PC-3 (cell line): ENCODE data around the gene GRK2. TPM values are rescaled to one million over a fixed set of nuclear protein-coding genes. Genes with fewer than 3 reads are reported as not detected.

Experiments used
- ATAC-seq: fragments of 200-7000 bp; cut with Tn5 transposase; 2 replicates; pipeline ENCODE4 v1.9.1; 2020; ENCODE audit warnings: mild to moderate bottlenecking, moderate library complexity
- BruUV-seq: library from RNA; stranded (reverse); fragments of 400-500 nt; replicated peaks from 2 replicates; lab custom pipeline; 2021; lab: Mats Ljungman, UMichigan
- CTCF ChIA-PET: fragments of 300-600 bp; sonication (Branson Sonifier 250); formaldehyde crosslinking; loops from one replicate; lab custom pipeline; 2022; ENCODE audit warnings: antibody characterized with exemption; lab: Charles Lee
- POLR2A ChIA-PET: fragments of 300-600 bp; sonication (Branson Sonifier 250); formaldehyde crosslinking; loops from one replicate; lab custom pipeline; 2022; ENCODE audit warnings: antibody characterized with exemption; ENCODE audit not compliant: unreplicated experiment; lab: Charles Lee
- DNase-seq: peaks from one replicate; pipeline ENCODE4 v3.0.0-alpha.2; 2015
- H2AFZ ChIP-seq: fragments of 300-600 bp; sonication (generic); 2 replicates; pipeline ENCODE4 v1.6.0; 2016; ENCODE audit warnings: antibody characterized with exemption, low read length
- H3F3A ChIP-seq: fragments of 300-600 bp; sonication (generic); one replicate; pipeline ENCODE4 v1.6.0; 2017; ENCODE audit warnings: antibody characterized with exemption, low read length, control low read depth, mild to moderate bottlenecking; ENCODE audit not compliant: unreplicated experiment
- H3K27ac ChIP-seq: fragments of 300-600 bp; sonication (generic); 2 replicates; pipeline ENCODE4 v1.5.1; 2016; ENCODE audit warnings: mild to moderate bottlenecking, low read length
- H3K27me3 ChIP-seq: fragments of 300-600 bp; sonication (generic); 2 replicates; pipeline ENCODE4 v1.6.1; 2016; ENCODE audit warnings: low read length, mixed read lengths
- H3K36me3 ChIP-seq: fragments of 300-600 bp; sonication (generic); 2 replicates; pipeline ENCODE4 v1.6.1; 2016; ENCODE audit warnings: low read depth, mixed run types, low read length, mixed read lengths
- H3K4me1 ChIP-seq: fragments of 300-600 bp; sonication (generic); 2 replicates; pipeline ENCODE4 v1.5.1; 2016; ENCODE audit warnings: low read length; ENCODE audit not compliant: insufficient read depth
- H3K4me2 ChIP-seq: fragments of 300-600 bp; sonication (generic); 2 replicates; pipeline ENCODE4 v1.6.0; 2016; ENCODE audit warnings: low read length
- H3K4me3 ChIP-seq: fragments of 300-600 bp; sonication (generic); 2 replicates; pipeline ENCODE4 v1.5.1; 2016; ENCODE audit warnings: mild to moderate bottlenecking, low read length, mixed read lengths
- H3K79me2 ChIP-seq: fragments of 300-600 bp; sonication (generic); 2 replicates; pipeline ENCODE4 v1.6.1; 2017; ENCODE audit warnings: low read length, mixed read lengths
- H3K9ac ChIP-seq: fragments of 300-600 bp; sonication (generic); 2 replicates; pipeline ENCODE4 v1.6.0; 2016; ENCODE audit warnings: mild to moderate bottlenecking, low read length
- H3K9me2 ChIP-seq: fragments of 300-600 bp; sonication (generic); replicated peaks from 2 replicates; pipeline ENCODE4 v1.6.1; 2016; ENCODE audit warnings: mixed run types, low read length, mixed read lengths
- H3K9me3 ChIP-seq: fragments of 300-600 bp; sonication (generic); 2 replicates; pipeline ENCODE4 v1.6.1; 2016; ENCODE audit warnings: low read length, mixed read lengths
- H4K20me1 ChIP-seq: fragments of 300-600 bp; sonication (generic); 2 replicates; pipeline ENCODE4 v1.6.1; 2016; ENCODE audit warnings: low read length, mixed read lengths
- EZH2 ChIP-seq: fragments of 300-600 bp; sonication (generic); IDR thresholded peaks from one replicate; pipeline ENCODE4 v1.6.1; 2017; ENCODE audit warnings: antibody characterized with exemption, mild to moderate bottlenecking, low read length; ENCODE audit not compliant: unreplicated experiment
- EZH2phosphoT487 ChIP-seq: fragments of 300-600 bp; sonication (generic); IDR thresholded peaks from 2 replicates; pipeline ENCODE4 v1.6.1; 2018; ENCODE audit warnings: mild to moderate bottlenecking, antibody characterized with exemption, low read length, borderline replicate concordance
- intact Hi-C: fragments of 100-400 bp; cut with micrococcal nuclease; formaldehyde crosslinking; loops from 2 replicates; pipeline ENCODE4 v1.9.0; 2023
- total RNA-seq: library from RNA; depleted of rRNA; stranded (reverse); fragments of >200 nt; gene quantifications from 2 replicates; pipeline ENCODE4 v1.2.3, GENCODE V29; 2014
- TF ChIP-seq, protein P1 (sequence below): fragments of 300-600 bp; sonication (generic); conservative IDR thresholded peaks from 2 replicates; pipeline ENCODE4 v1.5.1; 2017; ENCODE audit warnings: antibody characterized with exemption, low read depth, mild to moderate bottlenecking, low read length

Gene GRK2
- total RNA-seq, 1 experiment from 2014 or later = 103 TPM

GRCh38 chr11:67315325-67315909 lies 49.1 kb downstream of the GRK2 start:
- CTCF ChIA-PET = no interaction called here
- BruUV-seq = no TSS peak
- Histone ChIP-seq H3K79me2 (peaks cover 21% of the 10 kb centered on the region), H3K27ac (no peak overlapping the region), H3K27me3 (no peaks in the 10 kb centered on the region), H3F3A (peaks cover 5% of the 10 kb centered on the region), H2AFZ (no peak overlapping the region), H4K20me1 (no peaks in the 10 kb centered on the region), H3K9ac (no peak overlapping the region), H3K9me2 (no peaks in the 10 kb centered on the region), H3K4me3 (no peak overlapping the region), H3K36me3 (no peaks in the 10 kb centered on the region), H3K9me3 (no peaks in the 10 kb centered on the region), H3K4me2 (no peak overlapping the region), H3K4me1 (peaks cover 35% of the 10 kb centered on the region)
- POLR2A ChIA-PET = interaction anchor here (0.6 kb wide), 1 partner anchor 150 kb away, joined by 3 read pairs; no protein-coding TSS in a partner anchor
- TF ChIP-seq EZH2phosphoT487 = no peak
- TF ChIP-seq, protein P1, sequence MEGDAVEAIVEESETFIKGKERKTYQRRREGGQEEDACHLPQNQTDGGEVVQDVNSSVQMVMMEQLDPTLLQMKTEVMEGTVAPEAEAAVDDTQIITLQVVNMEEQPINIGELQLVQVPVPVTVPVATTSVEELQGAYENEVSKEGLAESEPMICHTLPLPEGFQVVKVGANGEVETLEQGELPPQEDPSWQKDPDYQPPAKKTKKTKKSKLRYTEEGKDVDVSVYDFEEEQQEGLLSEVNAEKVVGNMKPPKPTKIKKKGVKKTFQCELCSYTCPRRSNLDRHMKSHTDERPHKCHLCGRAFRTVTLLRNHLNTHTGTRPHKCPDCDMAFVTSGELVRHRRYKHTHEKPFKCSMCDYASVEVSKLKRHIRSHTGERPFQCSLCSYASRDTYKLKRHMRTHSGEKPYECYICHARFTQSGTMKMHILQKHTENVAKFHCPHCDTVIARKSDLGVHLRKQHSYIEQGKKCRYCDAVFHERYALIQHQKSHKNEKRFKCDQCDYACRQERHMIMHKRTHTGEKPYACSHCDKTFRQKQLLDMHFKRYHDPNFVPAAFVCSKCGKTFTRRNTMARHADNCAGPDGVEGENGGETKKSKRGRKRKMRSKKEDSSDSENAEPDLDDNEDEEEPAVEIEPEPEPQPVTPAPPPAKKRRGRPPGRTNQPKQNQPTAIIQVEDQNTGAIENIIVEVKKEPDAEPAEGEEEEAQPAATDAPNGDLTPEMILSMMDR = no peak
- no peak for TF ChIP-seq EZH2
- DNase-seq (no peak), ATAC-seq (no peak)
- intact Hi-C loops = loop anchor here (5.0 kb wide), 1 partner anchor 233 kb away; no protein-coding TSS in a partner anchor

DNA sequence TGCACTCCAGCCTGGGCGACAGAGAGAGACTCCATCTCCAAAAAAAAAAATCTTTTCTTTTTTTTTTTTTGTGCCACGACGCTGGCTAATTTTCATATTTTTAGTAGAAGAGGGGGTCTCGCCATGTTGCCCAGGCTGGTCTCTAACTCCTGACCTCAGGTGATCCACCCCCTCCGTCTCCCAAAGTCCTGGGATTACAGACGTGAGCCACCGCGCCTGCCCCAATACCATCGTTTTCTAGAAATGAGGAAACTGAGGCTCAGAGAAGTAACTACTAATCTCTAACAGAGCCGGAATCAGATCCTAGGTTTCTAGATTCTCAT lies 50.6 kb downstream of the GRK2 start:
- CTCF ChIA-PET = interaction anchor here (0.6 to 2.0 kb wide), 8 partner anchors 14 to 295 kb away, joined by 3 to 25 read pairs (median 6); partner anchors contain the start of gene SSH3
- ATAC-seq (no peak), DNase-seq (no peak)
- Histone ChIP-seq H3K9me3 (no peaks in the 10 kb centered on the region), H3K9me2 (no peaks in the 10 kb centered on the region), H3K4me3 (peak overlapping the region; percentile 75), H3K36me3 (no peaks in the 10 kb centered on the region), H4K20me1 (no peaks in the 10 kb centered on the region), H3K79me2 (peaks cover 21% of the 10 kb centered on the region), H3K4me1 (peaks cover 30% of the 10 kb centered on the region), H3K9ac (peak overlapping the region; percentile 80), H3K27ac (peak overlapping the region; percentile 78), H3F3A (peaks cover 5% of the 10 kb centered on the region), H3K4me2 (peak overlapping the region; percentile 99), H2AFZ (peak overlapping the region; percentile 84), H3K27me3 (no peaks in the 10 kb centered on the region)
- intact Hi-C loops = loop anchor here (1.0 to 5.0 kb wide), 5 partner anchors 29 to 235 kb away; no protein-coding TSS in a partner anchor
- no peak for TF ChIP-seq EZH2phosphoT487
- no peak for TF ChIP-seq EZH2
- POLR2A ChIA-PET = interaction anchor here (0.6 to 0.8 kb wide), 2 partner anchors 14 to 1797 kb away, joined by 3 to 5 read pairs; no protein-coding TSS in a partner anchor
- no TSS peak for BruUV-seq

DNA sequence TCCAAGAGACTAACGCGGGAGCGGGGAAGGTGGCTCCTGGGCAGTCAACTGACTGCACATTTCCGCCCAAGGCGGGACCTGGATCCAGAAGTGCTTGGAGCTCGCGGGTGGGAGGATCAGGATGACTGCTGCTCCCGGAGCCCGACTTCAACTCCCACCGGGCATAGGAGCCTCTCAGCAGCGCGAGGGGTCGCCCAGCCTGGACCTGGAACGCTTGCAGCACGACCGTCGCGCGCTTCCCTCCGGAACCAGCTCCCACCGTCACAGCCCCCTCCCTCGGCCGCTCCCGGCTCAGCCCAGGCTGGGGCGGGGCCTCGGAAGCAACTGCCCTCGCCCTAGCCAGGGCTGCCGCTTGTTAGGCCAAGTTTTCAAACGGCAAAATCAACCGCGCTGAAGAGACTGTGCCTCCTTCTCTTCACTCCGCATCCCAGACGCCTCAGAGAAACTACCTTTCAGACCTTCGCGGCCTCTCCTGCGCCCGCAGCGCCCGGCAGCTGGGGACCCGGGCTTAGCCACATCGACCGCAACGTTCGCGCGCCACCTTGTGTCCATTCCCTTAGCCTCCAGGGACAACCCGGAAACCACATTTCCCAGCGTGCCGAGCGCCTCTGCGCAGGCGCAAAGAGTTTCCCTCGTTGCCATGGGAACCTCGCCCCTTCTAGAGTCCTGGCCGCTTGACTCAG lies 51.1 kb downstream of the GRK2 start:
- H3K9me3 ChIP-seq = no peaks in the 10 kb centered on the region
- H3K4me3 ChIP-seq = peak overlapping the region; percentile 75
- peak; percentile 100 for DNase-seq
- no peak for TF ChIP-seq EZH2
- TF ChIP-seq EZH2phosphoT487 = no peak
- TF ChIP-seq, protein P1 = peak; percentile 96
- H3K4me2 ChIP-seq = peak overlapping the region; percentile 99
- H3K79me2 ChIP-seq = peaks cover 21% of the 10 kb centered on the region
- H3K27me3 ChIP-seq = no peaks in the 10 kb centered on the region
- peaks cover under 1% of the 10 kb centered on the region for H3F3A ChIP-seq
- peak overlapping the region; percentile 80 for H3K9ac ChIP-seq
- peak overlapping the region; percentile 78 for H3K27ac ChIP-seq
- no peaks in the 10 kb centered on the region for H3K36me3 ChIP-seq
- ATAC-seq = peak; percentile 76
- BruUV-seq = TSS peak; percentile 93
- no peaks in the 10 kb centered on the region for H4K20me1 ChIP-seq
- ChIA-PET POLR2A (interaction anchor here (0.6 to 0.8 kb wide), 4 partner anchors 13 to 1797 kb away, joined by 3 to 5 read pairs (median 4); no protein-coding TSS in a partner anchor), CTCF (interaction anchor here (0.6 to 2.2 kb wide), 11 partner anchors 14 to 296 kb away, joined by 3 to 25 read pairs (median 8); partner anchors contain the start of gene SSH3)
- peak overlapping the region; percentile 84 for H2AFZ ChIP-seq
- intact Hi-C loops = loop anchor here (1.0 to 5.0 kb wide), 5 partner anchors 29 to 235 kb away; no protein-coding TSS in a partner anchor
- peaks cover 25% of the 10 kb centered on the region for H3K4me1 ChIP-seq
- no peaks in the 10 kb centered on the region for H3K9me2 ChIP-seq
